GM12878 (cell line): ENCODE data around the gene RBSN. TPM values are rescaled to one million over a fixed set of nuclear protein-coding genes. Genes with fewer than 3 reads are reported as not detected.

Experiments used
- BCL3 ChIP-seq: IDR thresholded peaks from 2 replicates; pipeline ENCODE4 v1.6.1; 2011; ENCODE audit warnings: borderline replicate concordance, low read depth, mild to moderate bottlenecking, moderate library complexity, low read length; ENCODE audit not compliant: insufficient read depth, poor library complexity, severe bottlenecking
- CBX5 ChIP-seq: sonication (generic); IDR thresholded peaks from 2 replicates; pipeline ENCODE4 v1.6.1; 2016; ENCODE audit warnings: low read depth, moderate library complexity, mild to moderate bottlenecking, inconsistent platforms
- CREB1 ChIP-seq: IDR thresholded peaks from 2 replicates; pipeline ENCODE4 v1.6.1; 2012; ENCODE audit warnings: low read depth, mild to moderate bottlenecking, inconsistent platforms
- E4F1 ChIP-seq: fragments of 450-650 bp; IDR thresholded peaks from 2 replicates; pipeline ENCODE4 v1.6.1; 2018; ENCODE audit warnings: borderline replicate concordance, mild to moderate bottlenecking; ENCODE audit not compliant: partially characterized antibody
- ELK1 ChIP-seq: IDR thresholded peaks from 2 replicates; pipeline ENCODE4 v1.6.1; 2012; ENCODE audit warnings: low read depth, low read length, improper control_type of control experiment
- ETV6 ChIP-seq, 2 experiments: fragments of 450-650 bp in 1 of 2; IDR thresholded peaks in 1 of 2; conservative IDR thresholded peaks in 1 of 2; 2 replicates each; pipeline ENCODE4 v1.6.1; 2014; ENCODE audit warnings: antibody characterized with exemption in 1 of 2, borderline replicate concordance in 1 of 2, low read depth in 1 of 2, mild to moderate bottlenecking in 1 of 2, moderate library complexity in 1 of 2
- IRF5 ChIP-seq: fragments of 450-650 bp; IDR thresholded peaks from 2 replicates; pipeline ENCODE4 v1.6.1; 2017; ENCODE audit warnings: borderline replicate concordance
- KAT2A ChIP-seq: conservative IDR thresholded peaks from 2 replicates; pipeline ENCODE4 v1.6.1; 2011; ENCODE audit warnings: low read depth, low read length; ENCODE audit not compliant: control insufficient read depth
- KDM1A ChIP-seq: fragments of 200-600 bp; sonication (generic); IDR thresholded peaks from 2 replicates; pipeline ENCODE4 v1.6.1; 2016; ENCODE audit warnings: borderline replicate concordance
- MTA3 ChIP-seq: IDR thresholded peaks from 2 replicates; pipeline ENCODE4 v1.6.1; 2012; ENCODE audit warnings: low read length, inconsistent platforms, borderline replicate concordance
- NR2F1 ChIP-seq: fragments of 450-650 bp; conservative IDR thresholded peaks from 2 replicates; pipeline ENCODE4 v1.6.1; 2017; ENCODE audit warnings: mild to moderate bottlenecking
- POLR2AphosphoS5 ChIP-seq: IDR thresholded peaks from 2 replicates; pipeline ENCODE4 v1.6.1; 2011; ENCODE audit warnings: mild to moderate bottlenecking, low read length, inconsistent platforms
- RAD51 ChIP-seq: fragments of 450-650 bp; IDR thresholded peaks from 2 replicates; pipeline ENCODE4 v1.6.1; 2016; ENCODE audit warnings: moderate library complexity, mild to moderate bottlenecking, inconsistent platforms
- REST ChIP-seq: IDR thresholded peaks from 2 replicates; pipeline ENCODE4 v1.6.1; 2012; ENCODE audit warnings: mild to moderate bottlenecking, low read depth, low read length
- SP1 ChIP-seq: IDR thresholded peaks from one replicate; pipeline ENCODE4 v1.6.1; 2011; ENCODE audit warnings: low read depth, low read length
- SRF ChIP-seq, 2 experiments: IDR thresholded peaks; 2 replicates each; pipeline ENCODE4 v1.6.1; 2011; ENCODE audit warnings: low read depth in 2 of 2, low read length in 2 of 2, mild to moderate bottlenecking in 1 of 2, moderate library complexity in 1 of 2
- STAT1 ChIP-seq: fragments of 450-650 bp; conservative IDR thresholded peaks from 2 replicates; pipeline ENCODE4 v1.6.1; 2014; ENCODE audit warnings: antibody characterized with exemption, mild to moderate bottlenecking
- ZNF24 ChIP-seq: fragments of 450-650 bp; IDR thresholded peaks from 2 replicates; pipeline ENCODE4 v1.6.1; 2017; ENCODE audit warnings: antibody characterized with exemption, mild to moderate bottlenecking
- ZNF622 ChIP-seq: fragments of 450-650 bp; IDR thresholded peaks from 2 replicates; pipeline ENCODE4 v1.6.1; 2017; ENCODE audit warnings: mild to moderate bottlenecking, inconsistent platforms
- polyA plus RNA-seq, 11 experiments: library from polyadenylated mRNA; depleted of rRNA in 4 of 11; unstranded in 6 of 11; stranded (reverse) in 5 of 11; fragments of >200 nt; fragmentation: Nextera tagmentation in 4 of 11; fragmentation: Illumina TruSeq in 1 of 11; extraction: Ambion mirVana in 4 of 11; extraction: Trizol in 1 of 11; gene quantifications; 1 replicate in 1 of 11; 2 replicates in 10 of 11; pipeline versions ENCODE4 v1.2.1 to v1.2.3, GENCODE V29; 2011 to 2016; ENCODE audit warnings: inconsistent platforms in 2 of 11, missing spikeins in 2 of 11, low read depth in 1 of 11
- total RNA-seq, 4 experiments: library from RNA; depleted of rRNA in 3 of 4; stranded (reverse); fragments of >200 nt in 3 of 4; fragmentation: Illumina TruSeq in 1 of 4; extraction: Trizol in 1 of 4; gene quantifications; 2 replicates each; pipeline versions ENCODE4 v1.2.1 to v1.2.3, GENCODE V29; 2013 to 2021

Gene RBSN
- total and polyA plus RNA-seq, 10 of the 15 experiments (the other 5 are each of a cell fraction or from before 2014, with no cell fraction given) = 2.0 to 17.5 (median 10.5) TPM

- TF ChIP-seq E4F1 (peak; percentile 86), CREB1 (peak; percentile 94), RAD51 (no peak), NR2F1 (peak; percentile 61), CBX5 (0 out of 2 replicates have a peak, but pooled peaks have one; percentile 32), ZNF24 (0 out of 2 replicates have a peak, but pooled peaks have one; percentile 3), STAT1 (peak; percentile 89; the same call in 1 of the 2 replicates), REST (peak; percentile 51; the same call in 1 of the 2 replicates), POLR2AphosphoS5 (peak; percentile 84), IRF5 (peak; percentile 86), ZNF622 (no peak), BCL3 (peak; percentile 62), ETV6 (conservative IDR thresholded peaks at IDR 0.05 in 1 of 2, IDR thresholded peaks at IDR 0.05 in 1 of 2; ENCODE audit: borderline replicate concordance in 1 of 2, low read depth in 1 of 2) (peak in 1 of 2 experiments; percentile 53; a peak in 1 of 4 replicates), SRF (IDR thresholded peaks at IDR 0.05; ENCODE audit: low read depth in 2 of 2, low read length in 2 of 2) (peak; percentile 97 to 99), KDM1A (no peak), ELK1 (peak; percentile 97), KAT2A (no peak), SP1 (peak; percentile 65), MTA3 (no peak)
Observed at GRCh38 chr3:15098503-15099363, at the start of gene RBSN (continued).
